GM19463 (cell line): ENCODE measurements around the gene ZC3H15.
"Not testable (repeated sequence)": the region's sequence is repeated elsewhere in the genome, so short reads cannot be mapped to it uniquely, and the experiment has no call there.

Experiments
- ATAC-seq: cut with Tn5 transposase; IDR thresholded peaks from one replicate; pipeline ENCODE4 v1.9.1; 2021; ENCODE audit warnings: mild to moderate bottlenecking, moderate library complexity; ENCODE audit not compliant: unreplicated experiment

The ZC3H15 gene

GRCh38 chr2:186485871-186486650 is at the start of gene ZC3H15:
ZC3H15 (plus strand) TSS chr2:186486260; CDS start chr2:186486383, 123 bp downstream.
- ATAC-seq = peak; percentile 79

- ATAC-seq = no peak
Measured at GRCh38 chr2:186437719-186438118, 48.3 kb upstream of the ZC3H15 start.

- ATAC-seq = not testable (repeated sequence)
Measured at GRCh38 chr2:186439673-186440095, 46.4 kb upstream of the ZC3H15 start.

- ATAC-seq = no peak
Measured at GRCh38 chr2:186440506-186440905, 45.6 kb upstream of the ZC3H15 start.

GRCh38 chr2:186442885-186443284 is 43.2 kb upstream of the ZC3H15 start:
- no peak for ATAC-seq

- no peak for ATAC-seq
Measured at GRCh38 chr2:186443851-186444250, 42.2 kb upstream of the ZC3H15 start.

- no peak for ATAC-seq
Measured at GRCh38 chr2:186445506-186445905, 40.6 kb upstream of the ZC3H15 start.

GRCh38 chr2:186455613-186456012 is 30.4 kb upstream of the ZC3H15 start:
- ATAC-seq = no peak

GRCh38 chr2:186456941-186457340 is 29.1 kb upstream of the ZC3H15 start:
- no peak for ATAC-seq

- no peak for ATAC-seq
Measured at GRCh38 chr2:186457908-186458307, 28.2 kb upstream of the ZC3H15 start.

GRCh38 chr2:186459009-186459408 is 27.1 kb upstream of the ZC3H15 start:
- ATAC-seq = no peak

GRCh38 chr2:186460465-186460864 is 25.6 kb upstream of the ZC3H15 start:
- peak; percentile 77 for ATAC-seq

- no peak for ATAC-seq
Measured at GRCh38 chr2:186466743-186467142, 19.3 kb upstream of the ZC3H15 start.

GRCh38 chr2:186467421-186467820 is 18.6 kb upstream of the ZC3H15 start:
- ATAC-seq = no peak

- ATAC-seq = not testable (repeated sequence)
Measured at GRCh38 chr2:186472722-186473493, 13.2 kb upstream of the ZC3H15 start.

GRCh38 chr2:186474239-186474638 is 11.8 kb upstream of the ZC3H15 start:
- ATAC-seq = peak; percentile 72

- ATAC-seq = no peak
Measured at GRCh38 chr2:186477790-186478189, 8.3 kb upstream of the ZC3H15 start.

GRCh38 chr2:186480991-186481390 is 5.1 kb upstream of the ZC3H15 start:
- ATAC-seq = no peak

- ATAC-seq = no peak
Measured at GRCh38 chr2:186484062-186484735, 1.9 kb upstream of the ZC3H15 start.

- peak; percentile 34 for ATAC-seq
Measured at GRCh38 chr2:186485576-186485870, 537 bp upstream of the ZC3H15 start.
